ENCODE results near the gene MMS22L.

GRCh38 chr6:97222903-97223302 lies 60.1 kb downstream of the MMS22L start:
- TF ChIP-seq POLR2A (IDR thresholded peaks at IDR 0.05; ENCODE audit: low read depth, low read length) = no peak
- no peak for TF ChIP-seq POLR2AphosphoS5 (IDR thresholded peaks at IDR 0.05; ENCODE audit: low read depth, low read length)
